Measurements from ENCODE around the gene TTC13. TPM values are rescaled to one million over a fixed set of nuclear protein-coding genes. Genes with fewer than 3 reads are reported as not detected.
A peak's percentile ranks its signal among the peaks of the same experiment; 100 is the strongest.

TTC13 gene
- total RNA-seq, 4 donors from 2014 or later: 17.3 to 106 (median 42.6) TPM

DNA sequence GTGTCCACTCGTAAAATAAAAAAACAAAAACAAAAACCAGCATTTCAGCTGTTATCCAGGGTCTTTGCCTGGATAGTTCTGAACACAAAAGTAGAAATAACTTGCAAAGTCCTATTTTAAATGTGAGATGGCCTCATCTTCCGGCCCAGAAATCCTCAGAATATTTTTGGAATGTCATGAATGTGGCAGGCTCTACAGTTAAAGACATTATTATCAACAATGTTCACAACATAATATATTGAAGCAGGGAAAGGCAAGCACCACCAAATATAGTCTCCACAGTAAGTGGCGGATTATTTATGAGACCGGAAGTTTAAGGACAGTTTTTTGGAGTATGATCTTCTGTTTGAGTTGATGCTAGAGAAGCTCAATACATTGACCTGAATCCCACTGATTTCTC is 109.2 kb downstream of the TTC13 start:
- Histone ChIP-seq H3K9me3 (no peaks in the 10 kb centered on the region), H3K4me3 (no peak overlapping the region), H3K27me3 (no peaks in the 10 kb centered on the region), H3K36me3 (no peaks in the 10 kb centered on the region), H3K27ac (peak overlapping the region in 1 of 4 donors; percentile 82), H3K4me1 (peaks cover 0 to 22% (median 3%) of the 10 kb centered on the region in 4 donors)
- no peak for DNase-seq
- TF ChIP-seq POLR2A (IDR thresholded peaks at IDR 0.05): no peak
- TF ChIP-seq, protein P1, sequence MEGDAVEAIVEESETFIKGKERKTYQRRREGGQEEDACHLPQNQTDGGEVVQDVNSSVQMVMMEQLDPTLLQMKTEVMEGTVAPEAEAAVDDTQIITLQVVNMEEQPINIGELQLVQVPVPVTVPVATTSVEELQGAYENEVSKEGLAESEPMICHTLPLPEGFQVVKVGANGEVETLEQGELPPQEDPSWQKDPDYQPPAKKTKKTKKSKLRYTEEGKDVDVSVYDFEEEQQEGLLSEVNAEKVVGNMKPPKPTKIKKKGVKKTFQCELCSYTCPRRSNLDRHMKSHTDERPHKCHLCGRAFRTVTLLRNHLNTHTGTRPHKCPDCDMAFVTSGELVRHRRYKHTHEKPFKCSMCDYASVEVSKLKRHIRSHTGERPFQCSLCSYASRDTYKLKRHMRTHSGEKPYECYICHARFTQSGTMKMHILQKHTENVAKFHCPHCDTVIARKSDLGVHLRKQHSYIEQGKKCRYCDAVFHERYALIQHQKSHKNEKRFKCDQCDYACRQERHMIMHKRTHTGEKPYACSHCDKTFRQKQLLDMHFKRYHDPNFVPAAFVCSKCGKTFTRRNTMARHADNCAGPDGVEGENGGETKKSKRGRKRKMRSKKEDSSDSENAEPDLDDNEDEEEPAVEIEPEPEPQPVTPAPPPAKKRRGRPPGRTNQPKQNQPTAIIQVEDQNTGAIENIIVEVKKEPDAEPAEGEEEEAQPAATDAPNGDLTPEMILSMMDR (IDR thresholded peaks at IDR 0.05): no peak

DNA sequence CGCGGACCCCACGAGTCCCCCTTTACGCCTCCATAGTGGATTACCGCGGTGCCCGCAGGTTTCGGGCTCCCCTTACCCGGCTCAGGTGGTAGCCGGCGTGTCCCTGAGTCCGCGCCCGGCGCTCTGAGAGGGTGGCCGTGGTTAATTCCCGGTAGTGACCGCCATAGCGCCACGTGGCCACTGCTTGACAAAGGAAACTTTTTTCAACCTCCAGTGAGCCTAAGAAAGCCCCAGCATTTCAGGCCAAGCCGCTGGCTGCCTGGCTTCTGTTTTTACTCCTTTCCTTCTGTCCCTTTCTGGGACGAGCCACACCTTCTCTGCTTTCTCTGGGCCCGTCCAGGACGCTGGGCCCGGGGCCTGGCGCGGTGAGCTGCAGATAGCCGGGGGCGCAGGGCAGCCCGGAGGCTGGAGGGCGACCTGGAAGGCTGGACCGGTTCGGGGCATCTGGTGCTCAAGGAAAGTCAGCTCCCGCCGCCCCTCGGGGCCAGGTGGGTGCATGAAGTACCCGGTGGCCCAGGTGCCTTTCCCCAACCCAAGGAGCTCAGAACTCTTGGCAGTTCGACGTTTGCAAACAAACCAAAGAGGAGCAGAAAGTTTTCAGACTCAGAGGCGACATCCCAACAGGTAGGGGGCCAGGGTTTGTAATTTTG is 109.8 kb downstream of the TTC13 start:
- Histone ChIP-seq H3K9me3 (no peaks in the 10 kb centered on the region), H3K4me3 (peak overlapping the region; percentile 78 to 98 (median 87)), H3K27ac (peak overlapping the region; percentile 58 to 82 (median 76)), H3K36me3 (no peaks in the 10 kb centered on the region), H3K27me3 (no peaks in the 10 kb centered on the region), H3K4me1 (peaks cover 0 to 22% (median 3%) of the 10 kb centered on the region in 4 donors)
- TF ChIP-seq POLR2A (IDR thresholded peaks at IDR 0.05): no peak
- TF ChIP-seq, protein P1 (IDR thresholded peaks at IDR 0.05): no peak
- DNase-seq: peak; percentile 26 to 80 (median 69)

DNA sequence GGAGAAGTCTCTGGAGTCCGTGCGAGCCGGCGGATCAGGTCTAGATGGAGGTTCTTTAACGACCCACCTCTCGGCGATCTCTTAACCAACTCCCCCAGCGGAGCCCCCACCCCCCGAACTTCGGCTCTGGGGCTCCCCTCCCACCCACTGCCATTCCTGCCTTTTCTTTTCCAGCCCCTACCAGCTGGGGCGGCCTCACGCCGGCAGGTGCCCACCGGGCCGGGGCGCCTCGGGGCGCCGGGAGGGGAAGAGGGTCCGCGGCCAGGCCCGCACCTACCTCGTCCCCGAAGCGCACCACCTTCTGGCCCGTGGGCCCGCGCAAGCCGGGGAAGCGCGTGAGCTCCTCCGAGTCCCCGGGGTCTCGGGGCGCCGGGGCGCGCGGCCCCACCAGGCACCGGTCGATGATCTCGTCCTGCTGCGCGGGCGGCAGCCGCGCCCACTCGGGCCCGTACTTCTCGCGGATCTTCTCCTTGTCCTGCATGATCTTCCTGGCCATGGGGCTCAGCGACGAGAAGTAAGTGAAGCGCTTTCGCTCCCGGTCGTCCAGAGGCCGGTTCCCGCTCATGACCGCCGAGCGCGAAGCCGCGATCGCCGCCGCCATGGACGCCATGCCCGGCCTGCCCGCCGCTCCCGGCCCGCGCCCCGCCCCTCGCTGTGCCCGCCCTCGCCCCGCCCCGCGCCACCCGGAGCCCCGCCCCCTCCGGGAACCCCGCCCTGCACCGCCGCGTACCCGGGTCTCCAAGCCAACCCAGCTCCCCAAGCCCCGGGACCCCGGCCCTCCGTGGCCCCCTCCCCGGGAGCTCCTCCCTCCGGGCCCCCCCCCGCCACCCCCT is 110.5 kb downstream of the TTC13 start, which contains the start of gene C1orf198:
Gene C1orf198, minus strand, starts transcription at position 619 of the 833 bp plus-strand sequence. Its CDS starts 9 bp downstream, at position 610.
- TF ChIP-seq, protein P1 (IDR thresholded peaks at IDR 0.05): no peak
- peak in 1 of 2 donors; percentile 30 for TF ChIP-seq POLR2A (IDR thresholded peaks at IDR 0.05)
- peak; percentile 66 to 91 (median 84) for DNase-seq
- H3K4me1 ChIP-seq: peaks cover 0 to 22% (median 3%) of the 10 kb centered on the region in 4 donors

DNA sequence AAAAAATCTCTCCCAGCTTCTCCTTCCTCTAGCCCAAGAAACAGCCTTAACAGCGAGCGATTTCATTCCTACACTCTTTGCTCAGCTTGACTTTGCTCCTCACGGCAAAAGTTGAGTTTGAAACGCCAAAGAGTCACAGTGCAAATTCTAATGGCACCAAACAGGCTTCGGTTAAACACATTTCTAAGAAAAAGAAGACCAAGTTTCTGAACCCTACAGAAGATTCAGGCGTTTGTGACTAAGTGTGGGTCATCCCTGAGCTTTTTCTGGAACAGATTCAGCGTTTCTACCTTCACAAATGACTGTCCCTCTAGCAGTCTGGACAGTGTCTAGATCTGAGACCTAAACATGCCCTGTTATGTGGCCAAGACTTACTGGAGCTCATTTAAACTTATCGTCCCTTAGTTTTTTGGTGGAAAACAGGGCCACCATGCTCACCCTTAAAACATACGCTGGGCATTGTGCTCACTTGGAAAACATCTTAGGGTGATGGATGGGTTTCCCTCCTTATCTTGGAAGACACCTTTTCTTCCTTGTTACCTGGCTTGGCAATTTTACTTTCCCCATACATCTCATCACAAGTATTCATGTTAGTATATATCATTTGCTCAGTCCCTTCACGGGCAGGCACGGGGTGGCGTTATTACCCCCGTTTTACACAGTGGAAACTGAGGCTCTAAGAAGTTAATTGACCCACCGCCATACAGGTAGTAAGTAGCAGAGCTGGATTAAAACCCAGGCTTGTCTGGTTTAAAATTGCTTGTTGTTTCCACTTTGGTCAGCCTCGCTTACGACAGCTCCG is 111.4 kb downstream of the TTC13 start:
- no peak for DNase-seq
- peaks cover 0 to 25% (median 3%) of the 10 kb centered on the region in 4 donors for H3K4me1 ChIP-seq

More for the DNA sequence above, 110.5 kb downstream of the TTC13 start, which contains the start of gene C1orf198:
- no peaks in the 10 kb centered on the region for H3K9me3 ChIP-seq
- peak within 1 kb of the TSS; percentile 58 to 82 (median 76) for H3K27ac ChIP-seq
- H3K4me3 ChIP-seq: peak within 1 kb of the TSS; percentile 78 to 98 (median 87)
- no peaks in the 10 kb centered on the region for H3K36me3 ChIP-seq
- no peaks in the 10 kb centered on the region for H3K27me3 ChIP-seq

More for the DNA sequence above, 111.4 kb downstream of the TTC13 start:
- TF ChIP-seq, protein P1 (IDR thresholded peaks at IDR 0.05): no peak
- TF ChIP-seq POLR2A (IDR thresholded peaks at IDR 0.05): no peak
- H3K36me3 ChIP-seq: no peaks in the 10 kb centered on the region
- H3K4me3 ChIP-seq: peak overlapping the region; percentile 78 to 98 (median 87)
- no peaks in the 10 kb centered on the region for H3K27me3 ChIP-seq
- no peaks in the 10 kb centered on the region for H3K9me3 ChIP-seq
- H3K27ac ChIP-seq: peak overlapping the region; percentile 58 to 82 (median 76)

Data from Peyer's patch (tissue), 4 donors.